Measurements from ENCODE around the gene CRPPA. TPM values are rescaled to one million over a fixed set of nuclear protein-coding genes. Genes with fewer than 3 reads are reported as not detected.
"Not testable (repeated sequence)": the region's sequence is repeated elsewhere in the genome, so short reads cannot be mapped to it uniquely, and the experiment has no call there.

Gene CRPPA
- total and polyA plus RNA-seq, 12 donors = 0.57 to 4.2 (median 2.8) TPM

GRCh38 chr7:16450366-16450765, 29.0 kb upstream of the CRPPA start:
- TF ChIP-seq POLR2A (IDR thresholded peaks at IDR 0.05) = no peak
- no peak for TF ChIP-seq CTCF (IDR thresholded peaks at IDR 0.05)
- DNase-seq = no peak
- H3K4me3 ChIP-seq = no peak overlapping the region
- H3K9me3 ChIP-seq (replicated peaks in 1 of 3) = no peaks in the 10 kb centered on the region
- WGBS, 4 donors = 87 to 96% (median 94%) methylated on average over 6 of the region's 6 CpGs
- no peaks in the 10 kb centered on the region for H3K27me3 ChIP-seq
- intact Hi-C loops (cut with DNase I) = no loop called here
- H3K4me1 ChIP-seq (replicated peaks in 1 of 2) = no peaks in the 10 kb centered on the region
- H3K27ac ChIP-seq = no peak overlapping the region
- no peaks in the 10 kb centered on the region for H3K36me3 ChIP-seq (replicated peaks in 1 of 2)

GRCh38 chr7:16447876-16448275, 26.5 kb upstream of the CRPPA start:
- intact Hi-C loops (cut with DNase I) = no loop called here
- no peak overlapping the region for H3K27ac ChIP-seq
- WGBS, 4 donors = 47 to 70% (median 59%) methylated on average over 1 of the region's 1 CpG

GRCh38 chr7:16446508-16446907, 25.2 kb upstream of the CRPPA start:
- H3K36me3 ChIP-seq (replicated peaks in 1 of 2) = no peaks in the 10 kb centered on the region

More at GRCh38 chr7:16447876-16448275, 26.5 kb upstream of the CRPPA start:
- Histone ChIP-seq H3K36me3 (replicated peaks in 1 of 2) (no peaks in the 10 kb centered on the region), H3K4me3 (no peak overlapping the region), H3K9me3 (replicated peaks in 1 of 3) (no peaks in the 10 kb centered on the region), H3K4me1 (replicated peaks in 1 of 2) (no peaks in the 10 kb centered on the region), H3K27me3 (no peaks in the 10 kb centered on the region)
- TF ChIP-seq CTCF (IDR thresholded peaks at IDR 0.05) = no peak
- no peak for TF ChIP-seq POLR2A (IDR thresholded peaks at IDR 0.05)
- DNase-seq = no peak

GRCh38 chr7:16443871-16444270, 22.5 kb upstream of the CRPPA start:
- intact Hi-C loops (cut with DNase I); H3K27ac ChIP-seq; DNase-seq; H3K27me3 ChIP-seq; H3K36me3 ChIP-seq (replicated peaks in 1 of 2); H3K4me1 ChIP-seq (replicated peaks in 1 of 2); H3K4me3 ChIP-seq; H3K9me3 ChIP-seq (replicated peaks in 1 of 3): not testable (repeated sequence)
- WGBS, 4 donors = 79 to 95% (median 90%) methylated on average over 2 of the region's 2 CpGs

More at GRCh38 chr7:16446508-16446907, 25.2 kb upstream of the CRPPA start:
- Histone ChIP-seq H3K4me1 (replicated peaks in 1 of 2) (no peaks in the 10 kb centered on the region), H3K4me3 (no peak overlapping the region), H3K27ac (no peak overlapping the region), H3K9me3 (replicated peaks in 1 of 3) (no peaks in the 10 kb centered on the region), H3K27me3 (no peaks in the 10 kb centered on the region)
- 77 to 91% (median 87%) methylated on average over 1 of the region's 1 CpG for WGBS, 4 donors
- no peak for DNase-seq
- TF ChIP-seq CTCF (IDR thresholded peaks at IDR 0.05) (no peak), POLR2A (IDR thresholded peaks at IDR 0.05) (no peak)
- intact Hi-C loops (cut with DNase I) = no loop called here

GRCh38 chr7:16438988-16439387, 17.6 kb upstream of the CRPPA start:
- Histone ChIP-seq H3K4me3 (no peak overlapping the region), H3K4me1 (replicated peaks in 1 of 2) (no peaks in the 10 kb centered on the region), H3K27me3 (no peaks in the 10 kb centered on the region), H3K36me3 (replicated peaks in 1 of 2) (no peaks in the 10 kb centered on the region), H3K27ac (no peak overlapping the region), H3K9me3 (replicated peaks in 1 of 3) (no peaks in the 10 kb centered on the region)
- no peak for TF ChIP-seq CTCF (IDR thresholded peaks at IDR 0.05)
- TF ChIP-seq POLR2A (IDR thresholded peaks at IDR 0.05) = no peak
- DNase-seq = no peak
- intact Hi-C loops (cut with DNase I) = no loop called here

Data from adrenal gland (tissue), 12 donors.